ENCODE measurements around the gene TRIM28. TPM values are rescaled to one million over a fixed set of nuclear protein-coding genes. Genes with fewer than 3 reads are reported as not detected.

Gene TRIM28
- total and polyA plus RNA-seq, 2 donors (not counting 3 experiments of a cell fraction or from before 2014, with no cell fraction given): 429 to 521 TPM

- dilution Hi-C loops (cut with MboI; ENCODE audit: extremely low pct_ligation_motif_present, low sequenced_read_pairs): no loop called here
- BruUV-seq (replicated peaks): TSS peak; percentile 5
Measured at GRCh38 chr19:58509731-58510083, 34.2 kb upstream of the TRIM28 start.

More at GRCh38 chr19:58509731-58510083, 34.2 kb upstream of the TRIM28 start:
- Histone ChIP-seq H3K27ac (ENCODE audit: insufficient read depth, low read depth, low read length) (no peak overlapping the region), H3K9ac (replicated peaks; ENCODE audit: extremely low read depth, insufficient read depth, low read length) (no peak overlapping the region), H4K20me1 (replicated peaks; ENCODE audit: control insufficient read depth, extremely low read depth, insufficient read depth, low read length) (no peaks in the 10 kb centered on the region), H3K9me1 (replicated peaks; ENCODE audit: control insufficient read depth, extremely low read depth, insufficient read depth, low read length) (no peaks in the 10 kb centered on the region), H2AFZ (ENCODE audit: low read depth, low read length) (no peak overlapping the region), H3K4me2 (ENCODE audit: insufficient read depth, low read length) (no peak overlapping the region), H3K9me3 (replicated peaks; ENCODE audit: control insufficient read depth, insufficient read depth, low read length) (no peaks in the 10 kb centered on the region), H3K27me3 (ENCODE audit: control insufficient read depth in 2 of 2, insufficient read depth in 2 of 2, low read length in 2 of 2) (no peaks in the 10 kb centered on the region), H3K36me3 (ENCODE audit: control insufficient read depth in 2 of 2, extremely low read depth in 1 of 2, insufficient read depth in 2 of 2, low read length in 2 of 2) (no peaks in the 10 kb centered on the region), H3K4me3 (replicated peaks in 1 of 3; ENCODE audit: insufficient read depth in 1 of 3, low read depth in 1 of 3, low read length in 3 of 3) (no peak overlapping the region), H3K79me2 (ENCODE audit: control insufficient read depth, insufficient read depth, low read length) (peaks cover 4% of the 10 kb centered on the region), H3K4me1 (ENCODE audit: control insufficient read depth, extremely low read depth, insufficient read depth, low read length) (peaks cover 3% of the 10 kb centered on the region)
- DNase-seq (ENCODE audit: low read depth, low spot score): no peak
- TF ChIP-seq MYC (IDR thresholded peaks at IDR 0.05; ENCODE audit: low read depth, low read length): no peak
- TF ChIP-seq EZH2 (IDR thresholded peaks at IDR 0.05; ENCODE audit: borderline replicate concordance, low read depth, low read length, severe bottlenecking): no peak
- no peak for TF ChIP-seq JUN (IDR thresholded peaks at IDR 0.05; ENCODE audit: borderline replicate concordance, insufficient read depth, insufficient read length, low read depth)
- no peak for TF ChIP-seq FOS (IDR thresholded peaks at IDR 0.05; ENCODE audit: borderline replicate concordance, insufficient read depth, low read length)
- no peak for TF ChIP-seq POLR2AphosphoS5 (IDR thresholded peaks at IDR 0.05; ENCODE audit: insufficient read depth, low read depth, low read length)
- TF ChIP-seq CTCF (IDR thresholded peaks at IDR 0.05; ENCODE audit: extremely low read depth in 1 of 2, insufficient read depth in 1 of 2, low read depth in 1 of 2, low read length in 2 of 2): no peak
- TF ChIP-seq POLR2A (IDR thresholded peaks at IDR 0.05; ENCODE audit: low read depth, low read length): no peak
- TF ChIP-seq MAX (IDR thresholded peaks at IDR 0.05; ENCODE audit: insufficient read depth, insufficient read length): no peak
- TF ChIP-seq GATA2 (IDR thresholded peaks at IDR 0.05; ENCODE audit: insufficient read depth, insufficient read length, low read depth, low read length): no peak
- intact Hi-C loops (cut with micrococcal nuclease): no loop called here
- CTCF ChIA-PET: interaction anchor here (2.1 kb wide), 1 partner anchor 10 kb away, joined by 6 read pairs; the partner anchor contains the start of gene ZBTB45
- no peak for FAIRE-seq
- POLR2A ChIA-PET: no interaction called here
